ENCODE measurements around the gene SASH3. TPM values are rescaled to one million over a fixed set of nuclear protein-coding genes. Genes with fewer than 3 reads are reported as not detected.
A peak's percentile ranks its signal among the peaks of the same experiment; 100 is the strongest.
"Not testable (repeated sequence)": the region's sequence is repeated elsewhere in the genome, so short reads cannot be mapped to it uniquely, and the experiment has no call there.

The SASH3 gene
- 2.9 TPM for total RNA-seq (ENCODE audit: insufficient read depth, low replicate concordance)

GRCh38 chrX:129779747-129780146, at the start of gene SASH3:
TSS of gene SASH3 (plus strand) at chrX:129779949. CDS start at chrX:129780098, 149 bp downstream.
- DNase-seq (ENCODE audit: low spot score): no peak

GRCh38 chrX:129731228-129731627, 48.5 kb upstream of the SASH3 start:
- DNase-seq (ENCODE audit: low spot score): no peak

GRCh38 chrX:129732857-129733256, 46.9 kb upstream of the SASH3 start:
- no peak for DNase-seq (ENCODE audit: low spot score)

- no peak for DNase-seq (ENCODE audit: low spot score)
Observed at GRCh38 chrX:129733335-129733734, 46.4 kb upstream of the SASH3 start.

- peak; percentile 43 for DNase-seq (ENCODE audit: low spot score)
Observed at GRCh38 chrX:129736491-129736890, 43.3 kb upstream of the SASH3 start.

- DNase-seq (ENCODE audit: low spot score): peak; percentile 21
Observed at GRCh38 chrX:129737916-129738315, 41.8 kb upstream of the SASH3 start.

- DNase-seq (ENCODE audit: low spot score): peak; percentile 85
Observed at GRCh38 chrX:129738466-129739308, 41.1 kb upstream of the SASH3 start, which contains the start of gene XPNPEP2. TSS of gene XPNPEP2 (plus strand) at chrX:129738979. CDS start at chrX:129739214, 235 bp downstream.

- DNase-seq (ENCODE audit: low spot score): peak; percentile 18
Observed at GRCh38 chrX:129739578-129739977, 40.2 kb upstream of the SASH3 start.

GRCh38 chrX:129741880-129742758, 37.6 kb upstream of the SASH3 start:
- DNase-seq (ENCODE audit: low spot score): peak; percentile 6

- DNase-seq (ENCODE audit: low spot score): not testable (repeated sequence)
Observed at GRCh38 chrX:129742759-129743152, 37.0 kb upstream of the SASH3 start.

GRCh38 chrX:129743821-129744220, 35.9 kb upstream of the SASH3 start:
- no peak for DNase-seq (ENCODE audit: low spot score)

- no peak for DNase-seq (ENCODE audit: low spot score)
Observed at GRCh38 chrX:129744861-129745321, 34.9 kb upstream of the SASH3 start.

GRCh38 chrX:129746557-129747470, 32.9 kb upstream of the SASH3 start:
- no peak for DNase-seq (ENCODE audit: low spot score)

GRCh38 chrX:129747533-129747932, 32.2 kb upstream of the SASH3 start:
- DNase-seq (ENCODE audit: low spot score): no peak

GRCh38 chrX:129748305-129748704, 31.4 kb upstream of the SASH3 start:
- DNase-seq (ENCODE audit: low spot score): peak; percentile 16

- peak; percentile 28 for DNase-seq (ENCODE audit: low spot score)
Observed at GRCh38 chrX:129749069-129749468, 30.7 kb upstream of the SASH3 start.

- DNase-seq (ENCODE audit: low spot score): no peak
Observed at GRCh38 chrX:129750971-129751370, 28.8 kb upstream of the SASH3 start.

GRCh38 chrX:129754056-129755024, 25.4 kb upstream of the SASH3 start:
- DNase-seq (ENCODE audit: low spot score): no peak

GRCh38 chrX:129755779-129756650, 23.7 kb upstream of the SASH3 start:
- DNase-seq (ENCODE audit: low spot score): no peak
